Glutamatergic neuron (in vitro differentiated cells): ENCODE results near the gene FAH. TPM values are rescaled to one million over a fixed set of nuclear protein-coding genes. Genes with fewer than 3 reads are reported as not detected.

Experiments
- DNase-seq: peaks from one replicate; pipeline ENCODE4 v3.0.0; 2022
- H3K27ac Mint-ChIP-seq: one replicate; pipeline ENCODE4 v1.8.0; 2020; ENCODE audit warnings: mild to moderate bottlenecking, mixed read lengths, inconsistent platforms; ENCODE audit not compliant: unreplicated experiment
- H3K27me3 Mint-ChIP-seq: one replicate; pipeline ENCODE4 v1.8.0; 2020; ENCODE audit warnings: mild to moderate bottlenecking, moderate library complexity, mixed read lengths, inconsistent platforms; ENCODE audit not compliant: unreplicated experiment
- H3K36me3 Mint-ChIP-seq: one replicate; pipeline ENCODE4 v1.8.0; 2020; ENCODE audit warnings: mild to moderate bottlenecking, mixed read lengths, inconsistent platforms; ENCODE audit not compliant: unreplicated experiment
- H3K4me1 Mint-ChIP-seq: one replicate; pipeline ENCODE4 v1.8.0; 2020; ENCODE audit warnings: mild to moderate bottlenecking, low read depth, mixed read lengths, inconsistent platforms; ENCODE audit not compliant: unreplicated experiment
- H3K4me3 Mint-ChIP-seq: one replicate; pipeline ENCODE4 v1.8.0; 2020; ENCODE audit warnings: mild to moderate bottlenecking, mixed read lengths, inconsistent platforms; ENCODE audit not compliant: unreplicated experiment
- H3K9me3 Mint-ChIP-seq: one replicate; pipeline ENCODE4 v1.8.0; 2020; ENCODE audit warnings: mild to moderate bottlenecking, moderate library complexity, mixed read lengths, inconsistent platforms; ENCODE audit not compliant: unreplicated experiment
- total RNA-seq: library from RNA; stranded (reverse); fragmentation: NEBNext Ultra II Directional; extraction: Animal tissue kit (Norgen Biotek cat#: 25700); gene quantifications from one replicate; pipeline ENCODE4 v1.2.1, GENCODE V29; 2021; ENCODE audit not compliant: unreplicated experiment
- TF ChIP-seq, protein P1 (sequence below): fragments of 200-600 bp; sonication (generic); IDR thresholded peaks from one replicate; pipeline ENCODE4 v1.5.0; 2021; ENCODE audit not compliant: partially characterized antibody, unreplicated experiment

Gene FAH
- total RNA-seq, 1 donor from 2014 or later: 3.7 TPM

GRCh38 chr15:80199366-80199765 is 46.6 kb downstream of the FAH start:
- no peaks in the 10 kb centered on the region for H3K27me3 Mint-ChIP-seq

DNA sequence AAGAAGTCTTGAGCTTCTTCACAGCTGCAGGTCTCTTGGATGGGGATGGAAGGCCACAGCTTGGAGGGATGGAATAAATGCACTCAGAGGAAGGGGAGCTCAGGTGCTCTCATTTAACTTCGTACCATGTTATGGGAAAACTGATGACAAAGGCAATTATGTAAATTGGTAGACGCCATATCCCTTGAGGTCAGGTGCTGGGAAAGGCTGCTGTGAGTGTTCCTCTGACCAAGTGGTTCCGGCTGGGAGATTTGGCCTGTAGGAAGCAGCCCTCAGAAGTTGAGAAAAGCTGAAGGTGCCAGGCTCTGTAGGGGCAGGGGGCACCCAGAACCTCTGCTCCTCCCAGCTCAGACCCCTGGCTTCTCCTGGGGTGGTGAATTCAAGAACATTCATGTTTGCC is 47.1 kb downstream of the FAH start:
- no peaks in the 10 kb centered on the region for H3K27me3 Mint-ChIP-seq

More at GRCh38 chr15:80199366-80199765, 46.6 kb downstream of the FAH start:
- Mint-ChIP-seq H3K36me3 (no peaks in the 10 kb centered on the region), H3K9me3 (peaks cover 3% of the 10 kb centered on the region), H3K4me3 (no peak overlapping the region), H3K4me1 (peaks cover 4% of the 10 kb centered on the region), H3K27ac (no peak overlapping the region)
- TF ChIP-seq, protein P1, sequence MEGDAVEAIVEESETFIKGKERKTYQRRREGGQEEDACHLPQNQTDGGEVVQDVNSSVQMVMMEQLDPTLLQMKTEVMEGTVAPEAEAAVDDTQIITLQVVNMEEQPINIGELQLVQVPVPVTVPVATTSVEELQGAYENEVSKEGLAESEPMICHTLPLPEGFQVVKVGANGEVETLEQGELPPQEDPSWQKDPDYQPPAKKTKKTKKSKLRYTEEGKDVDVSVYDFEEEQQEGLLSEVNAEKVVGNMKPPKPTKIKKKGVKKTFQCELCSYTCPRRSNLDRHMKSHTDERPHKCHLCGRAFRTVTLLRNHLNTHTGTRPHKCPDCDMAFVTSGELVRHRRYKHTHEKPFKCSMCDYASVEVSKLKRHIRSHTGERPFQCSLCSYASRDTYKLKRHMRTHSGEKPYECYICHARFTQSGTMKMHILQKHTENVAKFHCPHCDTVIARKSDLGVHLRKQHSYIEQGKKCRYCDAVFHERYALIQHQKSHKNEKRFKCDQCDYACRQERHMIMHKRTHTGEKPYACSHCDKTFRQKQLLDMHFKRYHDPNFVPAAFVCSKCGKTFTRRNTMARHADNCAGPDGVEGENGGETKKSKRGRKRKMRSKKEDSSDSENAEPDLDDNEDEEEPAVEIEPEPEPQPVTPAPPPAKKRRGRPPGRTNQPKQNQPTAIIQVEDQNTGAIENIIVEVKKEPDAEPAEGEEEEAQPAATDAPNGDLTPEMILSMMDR: no peak
- no peak for DNase-seq

DNA sequence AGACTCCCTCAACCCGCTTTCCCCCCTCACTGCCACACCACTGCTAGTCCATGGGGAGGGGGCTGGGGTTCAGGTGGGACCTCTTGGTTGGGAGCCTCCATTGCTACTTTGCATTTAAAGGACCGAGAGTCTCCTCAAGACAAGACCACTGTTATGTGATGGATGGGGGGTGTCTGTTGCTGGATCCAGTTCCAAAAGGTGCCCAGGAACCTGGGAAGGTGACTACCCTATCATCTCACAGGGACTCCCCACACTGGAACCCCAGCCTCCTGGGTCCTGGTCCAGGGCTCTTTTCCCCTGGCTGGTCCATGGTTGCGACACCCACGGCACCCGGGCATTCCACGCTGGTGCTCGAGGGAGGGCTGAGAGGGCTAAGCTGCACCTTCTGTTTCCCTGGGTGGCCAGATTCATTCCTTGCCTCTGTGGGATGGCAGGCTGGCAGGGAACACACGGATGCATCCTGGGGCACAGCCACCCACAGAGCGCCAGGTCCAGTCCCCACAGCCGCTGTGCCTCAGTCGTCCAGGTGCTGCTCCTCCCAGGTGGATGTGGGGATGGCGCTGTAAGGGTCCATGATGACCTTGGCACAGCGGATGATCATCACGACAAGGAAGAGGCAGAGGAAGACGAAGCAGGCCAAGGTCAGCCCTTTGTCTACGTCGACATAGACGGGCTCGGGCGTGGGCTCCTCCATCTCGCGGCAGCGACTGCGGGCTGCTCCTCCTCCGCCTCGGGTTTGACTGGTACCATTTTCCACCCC is 48.6 kb downstream of the FAH start:
- no peaks in the 10 kb centered on the region for H3K36me3 Mint-ChIP-seq
- TF ChIP-seq, protein P1: no peak
- no peaks in the 10 kb centered on the region for H3K27me3 Mint-ChIP-seq
- H3K9me3 Mint-ChIP-seq: peaks cover 3% of the 10 kb centered on the region
- no peak for DNase-seq
- no peak overlapping the region for H3K27ac Mint-ChIP-seq
- peaks cover 4% of the 10 kb centered on the region for H3K4me1 Mint-ChIP-seq
- no peak overlapping the region for H3K4me3 Mint-ChIP-seq

More for the DNA sequence above, 47.1 kb downstream of the FAH start:
- H3K36me3 Mint-ChIP-seq: no peaks in the 10 kb centered on the region
- no peak overlapping the region for H3K27ac Mint-ChIP-seq
- TF ChIP-seq, protein P1: no peak
- no peak for DNase-seq
- H3K9me3 Mint-ChIP-seq: peaks cover 3% of the 10 kb centered on the region
- H3K4me3 Mint-ChIP-seq: no peak overlapping the region
- peaks cover 4% of the 10 kb centered on the region for H3K4me1 Mint-ChIP-seq

- Mint-ChIP-seq H3K4me3 (no peak overlapping the region), H3K36me3 (no peaks in the 10 kb centered on the region), H3K4me1 (peaks cover 5% of the 10 kb centered on the region), H3K27ac (no peak overlapping the region), H3K9me3 (peaks cover 3% of the 10 kb centered on the region), H3K27me3 (no peaks in the 10 kb centered on the region)
- TF ChIP-seq, protein P1: no peak
- no peak for DNase-seq
These were observed 49.2 kb downstream of the FAH start for GRCh38 chr15:80202016-80202315.

DNA sequence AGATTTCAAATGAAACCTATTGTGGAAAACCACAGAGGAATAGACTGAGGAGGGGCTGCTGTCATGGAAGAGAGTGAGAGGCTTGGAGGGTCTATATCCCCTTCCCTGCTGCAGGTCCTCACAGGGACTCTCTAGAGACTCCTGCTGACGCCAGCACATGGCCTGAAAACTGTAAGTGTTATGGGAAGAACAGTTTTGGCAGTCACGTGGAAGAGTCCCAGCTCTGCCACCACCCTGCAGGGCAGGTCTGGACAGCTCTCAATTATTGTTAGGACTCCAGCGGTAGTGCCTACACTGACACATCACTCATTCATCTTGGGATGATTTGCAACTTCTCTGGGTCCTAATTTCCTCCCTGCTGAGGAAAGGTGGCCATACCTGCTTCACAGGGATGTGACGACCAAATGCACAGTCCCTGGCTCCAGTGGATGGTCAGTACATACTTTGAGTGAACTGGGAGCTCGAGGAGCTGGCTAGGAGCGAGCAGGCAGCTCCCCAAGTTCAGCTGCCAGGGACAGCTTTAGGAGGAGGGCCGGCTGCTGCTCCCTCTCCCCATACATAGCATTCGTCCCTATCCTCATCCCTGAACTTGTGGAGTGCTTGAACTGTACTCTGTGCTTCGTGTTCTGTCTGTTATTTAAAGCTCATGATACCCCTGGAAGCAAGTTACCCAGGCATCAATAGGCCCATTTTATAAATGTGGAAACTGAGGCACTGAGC is 50.0 kb downstream of the FAH start:
- no peak for DNase-seq
- Mint-ChIP-seq H3K9me3 (peaks cover 3% of the 10 kb centered on the region), H3K27ac (no peak overlapping the region), H3K4me3 (no peak overlapping the region), H3K27me3 (no peaks in the 10 kb centered on the region), H3K36me3 (no peaks in the 10 kb centered on the region), H3K4me1 (peaks cover 5% of the 10 kb centered on the region)
- TF ChIP-seq, protein P1: no peak
